Mucosa of descending colon (tissue), 3 donors: Measurements from ENCODE around the gene SASH1. TPM values are rescaled to one million over a fixed set of nuclear protein-coding genes. Genes with fewer than 3 reads are reported as not detected.
"Not testable (repeated sequence)": the region's sequence is repeated elsewhere in the genome, so short reads cannot be mapped to it uniquely, and the experiment has no call there.

Experiments used
- ATAC-seq: fragments of 200-7000 bp; cut with Tn5 transposase; one replicate; pipeline ENCODE4 v1.9.1; 2020; ENCODE audit warnings: mild to moderate bottlenecking, moderate library complexity
- DNase-seq, 3 donors: peaks; one replicate each; pipeline ENCODE4 v3.0.0-alpha.2; 2020
- H3K36me3 ChIP-seq: fragments of 200-600 bp; one replicate; pipeline ENCODE4 v1.8.0; 2021; ENCODE audit warnings: low read depth, mild to moderate bottlenecking
- H3K4me1 ChIP-seq: fragments of 200-600 bp; one replicate; pipeline ENCODE4 v1.8.0; 2021; ENCODE audit warnings: low read depth, mild to moderate bottlenecking
- H3K4me3 ChIP-seq: fragments of 200-600 bp; one replicate; pipeline ENCODE4 v1.8.0; 2021; ENCODE audit warnings: mild to moderate bottlenecking
- H3K9me3 ChIP-seq: fragments of 200-600 bp; one replicate; pipeline ENCODE4 v1.8.0; 2021; ENCODE audit warnings: mild to moderate bottlenecking
- CTCF ChIP-seq: fragments of 200-600 bp; IDR thresholded peaks from one replicate; pipeline ENCODE4 v1.8.0; 2022; ENCODE audit warnings: antibody characterized with exemption, mild to moderate bottlenecking
- intact Hi-C, 2 donors: fragments of 100-400 bp; cut with DNase I in 1 of 2; cut with micrococcal nuclease in 1 of 2; formaldehyde crosslinking; loops; one replicate each; pipeline versions ENCODE4 v1.11.0 to v1.11.1; 2022; cut with DNase I, micrococcal nuclease
- total RNA-seq, 3 donors: library from RNA; stranded (reverse); fragmentation: NEBNext Ultra II Directional in 2 of 3; extraction: Animal tissue kit (Norgen Biotek cat#: 25700) in 2 of 3; gene quantifications; one replicate each; pipeline versions ENCODE4 v1.2.1 to v1.2.4, GENCODE V29; 2021 to 2023
- donor health status: DM: no; HTN: no; CAD: no; lungs with moderate emphysema.
- donor health status: DM: no; HTN: no; CAD: no.
- donor health status: DM: no; HTN: yes; CAD: no.

The SASH1 gene
- total RNA-seq, 3 donors from 2014 or later: 20.5 to 47.3 (median 22.9) TPM

DNA sequence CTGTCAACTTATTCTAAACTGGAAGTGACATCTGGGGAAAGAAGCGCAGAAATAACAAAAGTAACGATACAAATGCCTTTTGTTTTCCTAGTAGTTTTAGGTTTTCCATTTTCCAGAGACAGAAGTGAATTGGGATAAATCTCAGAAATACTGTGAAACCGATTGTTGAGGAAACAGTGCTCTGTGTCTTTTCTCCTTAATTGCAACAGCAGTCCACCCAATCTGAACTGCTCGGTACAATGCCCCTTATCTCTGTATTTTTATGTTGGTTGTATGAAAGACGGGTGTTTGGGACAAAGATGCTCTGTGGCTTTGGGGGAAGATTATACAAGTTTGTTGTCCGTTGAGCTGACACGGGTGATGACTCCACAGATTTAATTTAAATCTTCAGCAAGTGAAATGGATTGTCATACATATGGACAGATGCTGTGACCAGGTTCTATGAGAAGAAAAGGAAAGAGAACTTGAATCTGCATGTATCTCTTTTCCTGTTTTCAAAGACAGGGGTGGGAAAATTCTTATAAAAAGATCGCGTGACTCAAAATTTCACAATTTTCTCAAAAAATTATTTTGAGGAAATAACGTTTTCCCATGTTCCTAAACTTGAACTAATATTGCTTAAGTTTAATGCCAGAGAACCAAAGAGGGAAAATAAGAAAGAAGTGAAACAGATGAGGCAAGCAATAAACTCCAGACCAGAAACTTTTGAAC, 41.2 kb downstream of the SASH1 start:
- Histone ChIP-seq H3K4me3 (no peak overlapping the region), H3K4me1 (no peaks in the 10 kb centered on the region), H3K36me3 (no peaks in the 10 kb centered on the region), H3K9me3 (no peaks in the 10 kb centered on the region)
- intact Hi-C loops: no loop called here
- DNase-seq: no peak
- TF ChIP-seq CTCF: no peak
- no peak for ATAC-seq

- Histone ChIP-seq H3K9me3 (no peaks in the 10 kb centered on the region), H3K36me3 (no peaks in the 10 kb centered on the region), H3K4me1 (no peaks in the 10 kb centered on the region), H3K4me3 (no peak overlapping the region)
- DNase-seq: no peak
- intact Hi-C loops: no loop called here
- no peak for TF ChIP-seq CTCF
- no peak for ATAC-seq
Measured at GRCh38 chr6:148385379-148385778, 42.7 kb downstream of the SASH1 start.

DNA sequence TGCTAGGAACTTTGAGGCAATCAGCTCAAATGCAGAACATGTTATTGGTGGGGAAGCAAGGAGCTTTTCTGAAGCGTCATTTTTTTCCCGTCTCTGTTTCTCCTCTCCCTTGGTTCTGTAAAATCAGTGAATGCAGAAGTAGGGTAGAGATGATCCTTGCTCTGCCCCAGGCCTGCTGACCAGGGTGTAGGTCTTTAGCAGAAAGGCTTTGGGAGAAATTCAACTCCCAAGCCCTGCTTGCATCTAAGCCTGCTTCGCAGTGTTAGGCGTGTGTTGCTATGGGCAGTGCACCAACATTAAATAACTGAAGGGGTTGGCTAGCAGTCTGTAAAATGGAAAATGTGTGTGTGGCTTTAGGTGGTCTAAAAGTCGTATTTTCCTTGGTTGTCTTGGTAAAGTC, 45.9 kb downstream of the SASH1 start:
- DNase-seq: no peak
- peak; percentile 12 for ATAC-seq
- H3K4me3 ChIP-seq: no peak overlapping the region
- intact Hi-C loops: no loop called here
- no peak for TF ChIP-seq CTCF
- H3K4me1 ChIP-seq: no peaks in the 10 kb centered on the region
- no peaks in the 10 kb centered on the region for H3K9me3 ChIP-seq
- no peaks in the 10 kb centered on the region for H3K36me3 ChIP-seq

GRCh38 chr6:148389086-148389485, 46.4 kb downstream of the SASH1 start:
- no peak for DNase-seq
- intact Hi-C loops: no loop called here
- ATAC-seq: no peak

GRCh38 chr6:148389917-148390316, 47.3 kb downstream of the SASH1 start:
- no peak for ATAC-seq
- Histone ChIP-seq H3K9me3 (no peaks in the 10 kb centered on the region), H3K4me3 (no peak overlapping the region), H3K4me1 (no peaks in the 10 kb centered on the region), H3K36me3 (no peaks in the 10 kb centered on the region)
- TF ChIP-seq CTCF: no peak
- intact Hi-C loops: no loop called here
- DNase-seq: no peak

More at GRCh38 chr6:148389086-148389485, 46.4 kb downstream of the SASH1 start:
- TF ChIP-seq CTCF: no peak
- Histone ChIP-seq H3K9me3 (no peaks in the 10 kb centered on the region), H3K4me3 (no peak overlapping the region), H3K4me1 (no peaks in the 10 kb centered on the region), H3K36me3 (no peaks in the 10 kb centered on the region)

DNA sequence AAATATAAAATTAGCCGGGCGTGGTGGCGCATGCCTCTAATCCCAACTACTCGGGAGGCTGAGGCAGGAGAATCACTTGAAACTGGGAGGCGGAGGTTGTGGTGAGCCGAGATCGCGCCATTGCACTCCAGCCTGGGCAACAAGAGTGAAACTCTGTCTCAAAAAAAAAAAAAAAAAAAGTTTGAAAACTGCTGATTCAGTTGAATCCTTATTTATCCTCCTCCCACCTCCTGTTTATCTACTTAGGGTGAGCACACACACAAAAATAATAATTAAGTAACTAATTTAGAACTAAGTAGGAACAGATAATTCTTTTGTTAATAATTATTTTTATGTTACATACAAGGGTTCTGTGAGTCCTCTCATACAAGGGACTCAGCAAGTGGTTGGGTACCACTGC, 49.5 kb downstream of the SASH1 start:
- ATAC-seq, H3K9me3 ChIP-seq, intact Hi-C loops, H3K4me1 ChIP-seq, DNase-seq, H3K36me3 ChIP-seq, H3K4me3 ChIP-seq: not testable (repeated sequence)
